ENCODE results near the gene TRMT1. TPM values are rescaled to one million over a fixed set of nuclear protein-coding genes. Genes with fewer than 3 reads are reported as not detected.

The TRMT1 gene
- total RNA-seq, 1 donor from 2014 or later = 58.2 TPM

- peaks cover 92% of the 10 kb centered on the region for H3K27me3 Mint-ChIP-seq (ENCODE audit: low read depth)
- H3K36me3 Mint-ChIP-seq (ENCODE audit: low read depth) = peaks cover 4% of the 10 kb centered on the region
- peak; percentile 49 for TF ChIP-seq CTCF (conservative IDR thresholded peaks at IDR 0.05)
- H3K4me3 Mint-ChIP-seq = peak overlapping the region; percentile 48
- DNase-seq (ENCODE audit: low read depth, low spot score) = no peak
- no peaks in the 10 kb centered on the region for H3K9me3 Mint-ChIP-seq
- H3K4me1 Mint-ChIP-seq = peaks cover 30% of the 10 kb centered on the region
- H3K27ac Mint-ChIP-seq (ENCODE audit: unreplicated experiment) = no peak overlapping the region
These were observed 20.3 kb downstream of the TRMT1 start for GRCh38 chr19:13095934-13096927.

- H3K4me3 Mint-ChIP-seq = no peak overlapping the region
- peaks cover 94% of the 10 kb centered on the region for H3K27me3 Mint-ChIP-seq (ENCODE audit: low read depth)
- peaks cover 4% of the 10 kb centered on the region for H3K36me3 Mint-ChIP-seq (ENCODE audit: low read depth)
- no peak for TF ChIP-seq CTCF (conservative IDR thresholded peaks at IDR 0.05)
- no peak for DNase-seq (ENCODE audit: low read depth, low spot score)
- H3K27ac Mint-ChIP-seq (ENCODE audit: unreplicated experiment) = no peak overlapping the region
- no peaks in the 10 kb centered on the region for H3K9me3 Mint-ChIP-seq
- peaks cover 30% of the 10 kb centered on the region for H3K4me1 Mint-ChIP-seq
These were observed 21.2 kb downstream of the TRMT1 start for GRCh38 chr19:13095393-13095784.

DNA sequence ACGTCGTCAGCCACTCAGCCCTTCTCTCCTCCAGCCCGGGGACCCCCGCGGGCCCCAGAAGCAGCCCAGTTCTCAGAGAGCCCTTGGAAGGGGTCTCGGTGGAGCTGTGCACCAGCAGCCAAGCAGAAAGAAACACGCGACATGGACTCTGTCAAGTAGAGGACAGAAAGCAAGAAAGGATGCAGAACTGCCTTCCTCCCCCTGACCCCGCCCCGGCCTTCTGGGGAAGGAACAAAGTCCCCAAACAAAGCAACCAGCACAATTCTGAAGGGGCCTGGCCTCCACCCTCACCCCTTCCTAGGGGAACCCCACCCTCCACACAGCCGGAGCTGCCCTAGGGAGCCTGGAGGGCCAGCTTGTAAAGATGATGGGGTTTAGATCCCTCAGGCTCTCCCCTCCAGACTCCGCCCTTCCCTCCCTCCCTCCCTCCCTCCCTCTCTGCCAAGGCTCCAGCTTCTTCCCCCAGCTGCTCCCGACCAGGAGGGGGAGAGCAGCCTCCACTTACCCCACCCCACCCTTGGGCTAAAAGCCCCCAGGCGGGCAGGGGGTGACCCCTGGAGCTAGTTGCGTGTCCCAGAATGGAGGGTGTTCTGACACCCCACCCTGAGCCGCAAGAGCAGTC lies 21.7 kb downstream of the TRMT1 start:
- DNase-seq (ENCODE audit: low read depth, low spot score) = no peak
- H3K27me3 Mint-ChIP-seq (ENCODE audit: low read depth) = peaks cover 94% of the 10 kb centered on the region
- no peak overlapping the region for H3K27ac Mint-ChIP-seq (ENCODE audit: unreplicated experiment)
- TF ChIP-seq CTCF (conservative IDR thresholded peaks at IDR 0.05) = no peak
- no peaks in the 10 kb centered on the region for H3K9me3 Mint-ChIP-seq
- no peaks in the 10 kb centered on the region for H3K36me3 Mint-ChIP-seq (ENCODE audit: low read depth)
- peak overlapping the region; percentile 56 for H3K4me3 Mint-ChIP-seq
- H3K4me1 Mint-ChIP-seq = peaks cover 26% of the 10 kb centered on the region

GRCh38 chr19:13094106-13094504 lies 22.4 kb downstream of the TRMT1 start:
- Mint-ChIP-seq H3K27ac (ENCODE audit: unreplicated experiment) (no peak overlapping the region), H3K27me3 (ENCODE audit: low read depth) (peaks cover 92% of the 10 kb centered on the region), H3K36me3 (ENCODE audit: low read depth) (no peaks in the 10 kb centered on the region), H3K9me3 (no peaks in the 10 kb centered on the region), H3K4me3 (no peak overlapping the region), H3K4me1 (peaks cover 24% of the 10 kb centered on the region)
- DNase-seq (ENCODE audit: low read depth, low spot score) = no peak
- peak; percentile 2 for TF ChIP-seq CTCF (conservative IDR thresholded peaks at IDR 0.05)

DNA sequence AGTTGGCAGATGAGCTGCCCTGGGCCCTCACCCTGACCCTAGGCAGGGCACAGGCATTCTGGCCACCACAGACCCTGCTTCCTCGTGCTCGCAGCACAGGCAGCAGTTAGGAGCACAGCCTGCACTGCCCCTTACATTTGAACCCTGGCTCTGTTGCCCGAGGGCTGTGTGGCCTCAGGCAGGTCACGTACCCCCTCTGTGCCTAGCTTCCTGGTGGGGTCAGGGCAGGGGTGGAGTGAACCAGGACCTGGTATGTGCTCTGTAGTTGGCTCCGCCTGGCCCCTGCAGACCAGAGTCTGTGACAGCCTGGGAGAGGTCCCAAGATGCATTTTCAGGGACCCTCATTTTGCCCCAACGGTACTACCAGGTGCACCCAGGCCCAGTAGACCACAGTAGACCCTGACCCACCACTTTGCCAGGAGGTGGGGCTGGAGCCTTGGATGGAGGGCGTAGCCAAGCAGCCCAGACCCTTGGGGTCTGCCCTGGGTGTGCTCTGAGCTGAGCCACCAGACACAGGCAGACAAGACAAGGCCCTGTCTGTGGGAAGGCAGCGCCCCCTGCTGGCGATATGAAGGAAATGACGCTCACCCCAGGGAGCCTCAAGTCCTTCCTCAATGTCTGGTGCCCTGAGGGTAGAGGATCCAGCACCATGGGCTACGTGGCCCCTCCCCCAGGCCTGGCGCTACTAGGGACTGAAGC lies 23.0 kb downstream of the TRMT1 start:
- no peak overlapping the region for H3K4me3 Mint-ChIP-seq
- H3K27me3 Mint-ChIP-seq (ENCODE audit: low read depth) = peaks cover 92% of the 10 kb centered on the region
- TF ChIP-seq CTCF (conservative IDR thresholded peaks at IDR 0.05) = peak; percentile 97
- no peaks in the 10 kb centered on the region for H3K36me3 Mint-ChIP-seq (ENCODE audit: low read depth)
- H3K4me1 Mint-ChIP-seq = peaks cover 23% of the 10 kb centered on the region
- H3K9me3 Mint-ChIP-seq = no peaks in the 10 kb centered on the region
- no peak overlapping the region for H3K27ac Mint-ChIP-seq (ENCODE audit: unreplicated experiment)
- peak; percentile 81 for DNase-seq (ENCODE audit: low read depth, low spot score)

All from neural crest cell (in vitro differentiated cells).